ENCODE data around the gene SCAPER. TPM values are rescaled to one million over a fixed set of nuclear protein-coding genes. Genes with fewer than 3 reads are reported as not detected.

SCAPER gene
- total RNA-seq, 1 experiment from 2014 or later = 14.7 TPM

- H4K20me1 ChIP-seq (ENCODE audit: insufficient read depth) = no peaks in the 10 kb centered on the region; the same call in 1 of the 2 replicates
- no peak for TF ChIP-seq SRF (IDR thresholded peaks at IDR 0.05; ENCODE audit: low read depth)
- no peak for TF ChIP-seq SIN3A (IDR thresholded peaks at IDR 0.05; ENCODE audit: low read depth)
- no peak for TF ChIP-seq CTCF (IDR thresholded peaks at IDR 0.05 in 2 of 3, conservative IDR thresholded peaks at IDR 0.05 in 1 of 3; ENCODE audit: borderline replicate concordance in 1 of 3, insufficient read depth in 1 of 3, low read depth in 2 of 3, low read length in 2 of 3)
- TF ChIP-seq RAD21 (IDR thresholded peaks at IDR 0.05; ENCODE audit: low read depth) = no peak
- no peak for TF ChIP-seq ZBTB33 (IDR thresholded peaks at IDR 0.05; ENCODE audit: extremely low read depth, insufficient replicate concordance, low read length)
- TF ChIP-seq EGR1 (IDR thresholded peaks at IDR 0.05; ENCODE audit: low read depth) = no peak
- TF ChIP-seq TCF7L2 (IDR thresholded peaks at IDR 0.05; ENCODE audit: borderline replicate concordance, extremely low read depth, insufficient read depth, insufficient read length) = no peak
- no peak for TF ChIP-seq CBX3 (IDR thresholded peaks at IDR 0.05; ENCODE audit: low read depth)
- no peak for TF ChIP-seq REST (IDR thresholded peaks at IDR 0.05; ENCODE audit: low read depth)
- TF ChIP-seq SP1 (IDR thresholded peaks at IDR 0.05; ENCODE audit: low read depth) = no peak
- TF ChIP-seq MAX (IDR thresholded peaks at IDR 0.05) = no peak
- TF ChIP-seq ELF1 (IDR thresholded peaks at IDR 0.05; ENCODE audit: borderline replicate concordance, low read depth) = no peak
- TF ChIP-seq ATF3 (IDR thresholded peaks at IDR 0.05) = no peak
- no peak for TF ChIP-seq FOSL1 (IDR thresholded peaks at IDR 0.05; ENCODE audit: low read depth)
- TF ChIP-seq CEBPB (IDR thresholded peaks at IDR 0.05; ENCODE audit: low read depth) = no peak
- no peak for TF ChIP-seq ZNF274 (IDR thresholded peaks at IDR 0.05; ENCODE audit: low read depth, low read length)
- TF ChIP-seq EZH2phosphoT487 (IDR thresholded peaks at IDR 0.05; ENCODE audit: borderline replicate concordance) = no peak
- TF ChIP-seq EZH2 (IDR thresholded peaks at IDR 0.05) = no peak
- no peak for TF ChIP-seq ZFX (IDR thresholded peaks at IDR 0.05)
- H3K79me2 ChIP-seq (ENCODE audit: insufficient read depth, low read length) = no peaks in the 10 kb centered on the region
- POLR2A ChIA-PET = no interaction called here
- H2AFZ ChIP-seq (ENCODE audit: low read depth, low read length, poor library complexity, severe bottlenecking) = no peak overlapping the region
- RAD21 ChIA-PET (ENCODE audit: low non-redundant PET in 1 of 2, low total read pairs in 2 of 2, uncharacterized antibody in 2 of 2, unreplicated experiment in 2 of 2) = no interaction called here
- no peaks in the 10 kb centered on the region for H3K9me3 ChIP-seq (ENCODE audit: control insufficient read depth in 1 of 2, insufficient read depth in 1 of 2, low read depth in 1 of 2, low read length in 2 of 2)
- CTCF ChIA-PET = no interaction called here
- no peak overlapping the region for H3K4me3 ChIP-seq (replicated peaks in 1 of 2; ENCODE audit: low read depth in 1 of 2, low read length in 2 of 2)
- H3K36me3 ChIP-seq (ENCODE audit: control insufficient read depth in 1 of 2, insufficient read depth in 2 of 2, low read length in 2 of 2) = no peaks in the 10 kb centered on the region
- H3K9ac ChIP-seq (ENCODE audit: low read length) = no peak overlapping the region
- ATAC-seq (no peak), DNase-seq (ENCODE audit: low read depth, low spot score) (no peak)
- no peak overlapping the region for H3K4me2 ChIP-seq (ENCODE audit: low read length)
- BruUV-seq (replicated peaks) = no TSS peak
- H3K9me2 ChIP-seq (ENCODE audit: insufficient read depth) = no peaks in the 10 kb centered on the region
- no peaks in the 10 kb centered on the region for H3K27me3 ChIP-seq (ENCODE audit: insufficient read depth, low read length)
- H3K27ac ChIP-seq (ENCODE audit: low read depth, low read length) = no peak overlapping the region
- intact Hi-C loops (cut with micrococcal nuclease) = no loop called here
- no peaks in the 10 kb centered on the region for H3K4me1 ChIP-seq (ENCODE audit: control insufficient read depth in 1 of 2, insufficient read depth in 2 of 2, low read length in 2 of 2)
These were observed 257.5 kb downstream of the SCAPER start for GRCh38 chr15:76647612-76648011.

Measured in HCT116 (cell line).